GM21390 (cell line): ENCODE results near the gene FAM120A.
"Not testable (repeated sequence)": the region's sequence is repeated elsewhere in the genome, so short reads cannot be mapped to it uniquely, and the experiment has no call there.

Experiments
- ATAC-seq: cut with Tn5 transposase; IDR thresholded peaks from one replicate; pipeline ENCODE4 v1.9.1; 2021; ENCODE audit not compliant: unreplicated experiment

The FAM120A gene

GRCh38 chr9:93508207-93508606 lies 56.7 kb downstream of the FAM120A start:
- no peak for ATAC-seq

DNA sequence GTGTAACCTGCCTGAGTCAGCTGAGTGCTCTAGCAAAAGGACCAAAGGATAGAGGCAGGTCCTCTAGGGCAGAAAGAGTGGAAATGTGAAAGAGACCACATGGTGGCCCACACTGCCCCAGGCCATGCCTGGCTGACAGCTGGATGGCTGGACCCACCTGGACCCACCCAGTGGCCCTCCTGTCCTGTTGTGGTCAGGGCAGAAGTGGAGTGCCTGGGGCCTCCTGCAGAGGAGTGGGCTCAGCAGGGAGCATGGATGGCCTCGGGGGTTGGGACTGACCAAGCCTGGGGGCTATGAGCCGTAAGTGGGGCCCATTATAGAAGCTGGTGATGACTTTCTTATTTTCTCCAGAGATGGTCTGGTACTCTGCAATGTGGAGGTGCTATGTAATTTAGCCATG lies 57.6 kb downstream of the FAM120A start:
- no peak for ATAC-seq

DNA sequence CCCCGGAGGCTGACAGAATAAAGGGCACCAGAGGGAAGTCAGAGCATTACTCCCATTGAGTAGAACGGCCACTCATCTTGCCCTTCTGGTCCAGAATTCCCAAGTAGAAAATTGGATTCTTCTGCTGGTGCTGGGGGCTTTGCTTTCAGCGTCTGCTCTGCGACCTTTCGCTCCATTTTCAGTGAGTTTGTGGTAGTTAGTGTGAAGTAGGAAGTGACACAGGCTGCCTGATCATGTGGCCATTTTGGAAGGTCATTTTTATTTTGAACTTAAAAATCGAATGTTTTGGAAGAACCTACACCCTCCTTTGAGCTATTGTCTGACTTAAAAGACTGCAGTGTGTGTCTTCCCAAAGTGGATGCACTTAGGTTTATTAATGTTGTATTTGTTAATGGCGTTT lies 58.6 kb downstream of the FAM120A start:
- ATAC-seq: no peak

- ATAC-seq: not testable (repeated sequence)
Measured at GRCh38 chr9:93511228-93511627, 59.7 kb downstream of the FAM120A start.

DNA sequence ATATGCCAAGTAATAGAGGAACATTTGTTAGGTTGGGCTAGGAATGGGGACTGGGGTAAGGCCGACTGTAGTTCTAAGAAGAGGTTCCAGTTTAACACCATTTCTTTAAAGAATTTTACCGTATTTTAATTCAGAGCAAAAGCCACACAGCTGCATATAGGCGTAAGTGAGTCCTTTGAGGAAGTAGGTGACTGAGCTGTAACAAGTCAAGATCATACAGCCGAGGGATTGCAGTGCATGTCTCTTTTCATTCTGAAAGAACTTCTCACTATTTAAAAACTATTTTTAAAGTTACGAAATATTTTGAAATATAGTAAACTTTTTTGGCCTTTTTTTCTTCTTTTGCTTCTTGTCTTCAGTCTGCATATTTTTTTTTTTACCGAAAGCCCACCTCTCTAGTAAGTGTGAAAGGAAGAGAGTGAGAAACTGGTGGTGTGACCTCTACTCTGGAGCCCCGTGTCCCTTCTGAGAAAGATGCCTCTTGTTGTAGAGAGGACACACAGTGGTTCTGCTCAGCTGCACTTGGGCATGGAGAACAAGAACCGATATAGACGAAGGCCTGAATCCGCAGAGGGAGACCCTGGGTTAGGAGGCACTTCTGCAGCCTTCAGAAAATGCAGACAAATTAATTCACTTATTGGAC lies 60.8 kb downstream of the FAM120A start:
- not testable (repeated sequence) for ATAC-seq

GRCh38 chr9:93513606-93514005 lies 62.1 kb downstream of the FAM120A start:
- no peak for ATAC-seq

DNA sequence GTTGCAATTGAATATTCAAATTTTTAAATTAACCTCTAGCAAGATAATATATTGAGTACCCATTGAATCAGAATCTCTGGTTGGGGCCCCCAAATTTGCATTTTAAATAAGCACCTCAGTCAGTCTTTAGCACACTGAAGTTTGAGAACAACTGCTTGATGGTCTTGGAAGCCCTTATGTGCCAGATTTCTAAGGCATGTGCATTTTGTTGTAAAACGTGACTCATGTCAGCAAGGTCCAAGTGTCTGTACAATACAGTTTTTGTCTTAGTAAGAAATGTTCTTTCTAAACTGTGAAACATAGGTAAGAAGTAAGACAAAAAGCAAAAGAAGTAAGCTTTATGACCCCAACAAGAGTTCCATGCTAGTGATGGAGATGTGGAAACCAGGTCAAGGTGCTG lies 65.8 kb downstream of the FAM120A start:
- no peak for ATAC-seq

DNA sequence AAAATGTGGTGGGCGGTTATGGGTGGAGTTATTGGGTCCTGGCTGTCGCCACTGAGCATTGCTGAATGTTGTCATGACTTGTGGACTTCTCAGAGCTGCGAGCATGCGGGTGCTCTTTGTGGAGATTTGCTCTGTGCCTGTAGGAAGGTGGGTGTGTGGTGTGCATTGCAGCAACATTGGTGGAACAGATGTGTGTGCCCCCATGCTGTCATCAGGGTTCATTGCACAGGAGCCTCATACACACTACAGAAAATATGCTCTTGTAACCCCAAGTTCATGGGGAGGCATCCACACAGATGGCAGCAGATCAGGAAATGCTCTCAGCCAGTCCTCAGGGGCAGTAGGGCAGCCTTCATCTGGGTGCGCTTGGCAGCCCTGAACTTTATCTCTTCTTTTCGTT lies 69.0 kb downstream of the FAM120A start:
- no peak for ATAC-seq

- no peak for ATAC-seq
Measured at GRCh38 chr9:93522736-93523135, 71.3 kb downstream of the FAM120A start.

DNA sequence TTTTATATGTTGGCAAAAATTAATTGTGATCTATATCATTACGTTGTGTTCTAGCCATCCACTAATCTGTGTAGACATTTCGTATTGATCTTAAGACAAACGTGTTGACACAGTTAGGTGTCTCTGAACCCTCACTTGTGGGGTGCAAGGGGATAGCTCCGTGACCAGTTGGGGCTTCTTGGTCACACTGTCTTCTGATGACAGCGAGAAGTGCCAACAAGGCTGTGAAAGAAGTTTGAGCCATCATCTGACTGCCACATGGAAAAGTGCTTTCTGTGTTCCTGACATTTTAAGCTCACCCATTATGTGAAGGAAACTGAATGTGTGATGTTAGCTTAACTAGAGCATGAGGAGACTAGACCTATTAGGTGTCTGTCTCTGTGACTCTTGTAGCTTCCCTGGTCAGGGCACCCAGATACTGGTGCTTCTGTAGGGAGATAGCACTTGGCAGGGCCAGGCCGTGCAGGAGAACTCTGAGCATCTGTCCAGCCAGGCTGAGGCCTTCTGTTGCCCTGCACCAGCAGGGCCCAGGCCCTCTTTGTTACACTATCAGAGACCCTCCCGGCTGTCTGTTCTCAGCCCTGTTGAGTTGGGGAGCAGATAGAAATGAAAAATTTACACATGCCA lies 72.1 kb downstream of the FAM120A start:
- ATAC-seq: no peak

DNA sequence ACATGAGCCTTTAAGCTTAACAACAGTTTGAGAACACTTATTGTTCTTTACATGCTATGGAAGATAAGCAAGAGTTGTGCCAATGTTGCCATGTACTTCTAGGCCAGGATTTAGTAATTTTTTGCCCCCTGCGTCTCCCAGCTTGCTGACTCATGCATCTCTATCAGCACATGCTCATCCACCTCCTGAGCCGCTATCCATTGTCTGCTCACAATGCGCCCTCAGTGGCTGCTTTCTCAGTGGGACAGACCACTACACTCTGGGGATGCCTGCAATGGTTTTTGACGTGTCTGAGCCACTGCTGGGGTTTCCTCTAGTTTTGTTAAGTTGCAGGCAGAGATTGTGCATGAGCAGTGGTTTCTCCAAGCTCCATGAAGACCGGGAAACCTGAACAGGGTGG lies 74.0 kb downstream of the FAM120A start:
- no peak for ATAC-seq

DNA sequence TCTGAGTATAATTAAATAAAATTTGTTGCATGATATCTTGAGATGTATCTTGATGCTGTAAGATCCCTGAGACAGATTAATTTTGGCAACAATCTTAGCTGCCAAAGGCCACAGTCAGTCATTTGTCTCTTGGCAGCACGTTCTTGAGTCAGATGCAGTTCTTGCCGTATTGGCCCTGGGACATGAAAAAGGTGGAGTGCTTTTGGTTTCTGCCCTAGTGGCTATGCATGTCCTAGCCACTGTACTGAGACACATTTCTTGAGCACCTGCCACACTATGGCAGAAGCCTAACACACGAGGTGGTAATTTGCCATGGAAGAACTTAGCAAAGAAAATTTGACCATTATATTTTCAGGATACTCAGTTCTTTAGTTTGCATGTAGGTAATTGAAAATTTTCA lies 79.9 kb downstream of the FAM120A start:
- no peak for ATAC-seq

DNA sequence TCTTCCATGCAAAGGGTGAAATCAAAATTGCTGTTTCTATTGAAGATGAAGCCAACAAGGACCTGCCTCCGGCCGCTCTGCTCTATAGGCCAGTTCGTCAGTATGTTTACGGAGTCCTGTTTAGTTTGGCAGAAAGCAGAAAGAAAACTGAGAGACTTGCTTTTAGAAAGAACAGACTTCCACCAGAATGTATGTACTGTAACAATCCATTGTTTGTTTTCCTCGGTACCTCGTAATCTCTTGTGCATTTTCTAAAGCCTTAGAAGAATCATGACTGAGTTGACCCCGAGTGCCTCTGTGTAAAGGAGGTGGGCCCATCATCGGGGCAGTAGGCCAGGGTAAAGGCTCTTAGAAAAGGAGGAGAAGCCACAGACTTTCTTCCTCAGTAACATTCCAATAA lies 80.7 kb downstream of the FAM120A start:
- no peak for ATAC-seq

DNA sequence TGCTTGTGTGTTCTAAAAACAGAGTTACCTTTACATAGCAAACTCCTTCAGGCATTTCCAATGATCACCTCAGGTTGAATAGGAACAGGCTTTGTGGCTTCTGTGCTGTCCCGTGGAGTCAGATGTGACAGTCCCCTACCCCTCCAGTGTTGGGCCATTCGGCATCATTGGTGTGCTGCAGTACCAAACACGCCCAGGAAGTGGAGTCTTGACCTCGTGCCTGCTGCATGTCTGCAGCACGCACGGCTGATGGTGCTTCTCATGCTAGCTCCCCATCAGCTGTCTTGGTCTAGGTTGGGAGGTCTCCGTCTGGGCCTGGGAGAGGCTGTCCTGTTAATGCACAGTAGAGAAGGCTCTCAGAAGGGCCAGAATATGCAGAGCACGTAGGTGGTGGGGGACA lies 82.4 kb downstream of the FAM120A start:
- ATAC-seq: no peak

- ATAC-seq: no peak
Measured at GRCh38 chr9:93536167-93536566, 84.7 kb downstream of the FAM120A start.

- no peak for ATAC-seq
Measured at GRCh38 chr9:93536874-93537273, 85.4 kb downstream of the FAM120A start.

DNA sequence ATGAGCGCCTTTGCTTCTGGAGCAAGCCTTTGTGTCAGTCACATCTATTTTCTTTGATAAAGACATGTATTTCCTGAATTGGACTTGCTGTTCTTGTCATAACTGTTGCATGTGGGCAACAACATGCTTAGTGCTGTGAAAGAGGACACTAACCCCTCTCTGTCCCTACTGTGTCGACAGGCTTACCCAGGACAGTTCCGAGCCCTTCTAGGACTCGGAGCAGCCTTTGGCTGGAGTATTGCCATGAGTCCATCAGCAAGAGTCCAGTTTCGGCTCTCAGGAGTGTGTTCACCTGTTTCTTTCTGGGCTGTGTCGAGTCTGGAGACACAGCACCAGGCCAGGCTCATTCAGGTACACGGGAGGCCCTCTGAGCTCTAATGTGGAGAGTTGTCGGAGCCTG lies 88.8 kb downstream of the FAM120A start:
- ATAC-seq: no peak

DNA sequence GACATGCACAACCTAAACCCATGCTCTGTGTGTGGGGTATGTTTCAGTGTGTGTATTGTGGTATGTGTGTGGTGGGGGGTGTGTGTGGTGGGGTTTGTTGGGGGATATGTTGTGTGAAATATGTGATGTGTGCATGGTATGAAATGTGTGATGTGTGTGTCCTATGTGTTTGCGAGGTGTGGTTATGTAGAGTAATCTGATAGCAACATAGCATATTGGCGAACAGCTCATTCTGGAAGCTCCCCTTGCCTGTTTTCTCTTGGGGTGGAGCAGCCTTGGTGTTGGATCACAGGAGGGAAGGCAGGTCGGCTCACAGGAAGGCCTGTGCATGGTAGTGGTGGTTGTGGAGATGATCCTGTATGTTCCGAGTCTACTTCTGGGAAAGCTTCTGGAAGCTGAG lies 89.5 kb downstream of the FAM120A start:
- ATAC-seq: no peak

DNA sequence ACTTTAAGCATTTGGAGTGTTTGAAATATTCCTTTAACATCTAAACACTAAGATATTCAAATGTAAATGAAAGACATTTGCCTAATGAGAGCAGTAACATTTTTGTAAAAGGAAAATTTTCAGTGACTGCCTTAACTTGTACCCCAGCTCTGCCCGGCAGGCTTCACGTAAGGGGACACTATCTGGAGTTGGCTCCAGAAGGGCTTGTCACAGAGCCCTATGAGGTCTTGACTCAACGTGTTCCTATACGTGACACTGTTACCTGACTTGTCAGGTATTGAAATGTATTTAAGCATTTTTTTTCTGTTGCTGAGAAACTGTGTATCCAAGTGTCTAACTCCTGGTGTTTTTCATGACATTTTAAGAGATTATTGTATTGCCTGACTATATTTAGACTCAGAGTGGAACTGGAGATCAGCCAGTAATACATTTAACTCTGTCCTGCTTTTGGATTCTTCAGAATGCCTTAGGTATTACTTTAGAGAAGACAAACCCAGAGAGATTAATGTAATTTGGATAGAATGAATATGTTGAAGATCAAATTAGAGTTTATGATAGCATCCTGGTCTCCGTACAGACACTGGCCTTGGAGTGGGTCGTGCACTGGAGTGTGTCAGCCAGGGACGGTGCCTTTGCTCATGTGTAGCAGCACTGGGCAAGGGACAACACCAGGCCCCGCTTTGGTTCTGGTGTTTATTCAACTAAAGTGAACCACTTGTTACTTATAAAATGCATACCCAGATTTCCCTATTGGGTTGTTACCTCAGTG lies 90.3 kb downstream of the FAM120A start:
- no peak for ATAC-seq

- no peak for ATAC-seq
Measured at GRCh38 chr9:93543117-93543516, 91.6 kb downstream of the FAM120A start.

DNA sequence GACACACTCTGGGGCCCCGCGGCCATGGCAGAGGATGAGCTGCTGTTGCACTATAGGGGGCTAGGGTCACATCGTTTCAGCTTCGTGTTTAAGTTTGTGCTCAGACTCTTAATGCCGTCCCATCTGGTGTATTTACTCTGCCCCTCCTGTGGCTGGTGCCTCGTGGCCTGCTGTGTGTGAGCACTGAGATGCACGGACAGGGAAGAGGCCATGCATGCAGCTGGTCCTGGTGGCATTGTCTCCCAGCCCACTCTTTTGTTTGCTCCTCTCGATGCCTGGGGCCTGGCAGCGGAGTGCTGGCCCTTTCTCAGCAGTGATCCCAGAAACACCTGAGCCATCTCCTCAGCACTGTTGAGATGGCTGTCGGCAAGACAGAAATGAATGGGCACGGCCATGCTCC lies 94.9 kb downstream of the FAM120A start:
- ATAC-seq: no peak

- no peak for ATAC-seq
Measured at GRCh38 chr9:93549611-93550010, 98.1 kb downstream of the FAM120A start.
